Putamen (tissue), 1 donor: ENCODE measurements around the gene TRIM32.
A peak's percentile ranks its signal among the peaks of the same experiment; 100 is the strongest.

Source experiments
- DNase-seq: peaks from one replicate; pipeline ENCODE4 v3.0.0-alpha.2; 2016; ENCODE audit warnings: low spot score

The TRIM32 gene

GRCh38 chr9:116705531-116705930 lies 18.4 kb downstream of the TRIM32 start:
- no peak for DNase-seq

DNA sequence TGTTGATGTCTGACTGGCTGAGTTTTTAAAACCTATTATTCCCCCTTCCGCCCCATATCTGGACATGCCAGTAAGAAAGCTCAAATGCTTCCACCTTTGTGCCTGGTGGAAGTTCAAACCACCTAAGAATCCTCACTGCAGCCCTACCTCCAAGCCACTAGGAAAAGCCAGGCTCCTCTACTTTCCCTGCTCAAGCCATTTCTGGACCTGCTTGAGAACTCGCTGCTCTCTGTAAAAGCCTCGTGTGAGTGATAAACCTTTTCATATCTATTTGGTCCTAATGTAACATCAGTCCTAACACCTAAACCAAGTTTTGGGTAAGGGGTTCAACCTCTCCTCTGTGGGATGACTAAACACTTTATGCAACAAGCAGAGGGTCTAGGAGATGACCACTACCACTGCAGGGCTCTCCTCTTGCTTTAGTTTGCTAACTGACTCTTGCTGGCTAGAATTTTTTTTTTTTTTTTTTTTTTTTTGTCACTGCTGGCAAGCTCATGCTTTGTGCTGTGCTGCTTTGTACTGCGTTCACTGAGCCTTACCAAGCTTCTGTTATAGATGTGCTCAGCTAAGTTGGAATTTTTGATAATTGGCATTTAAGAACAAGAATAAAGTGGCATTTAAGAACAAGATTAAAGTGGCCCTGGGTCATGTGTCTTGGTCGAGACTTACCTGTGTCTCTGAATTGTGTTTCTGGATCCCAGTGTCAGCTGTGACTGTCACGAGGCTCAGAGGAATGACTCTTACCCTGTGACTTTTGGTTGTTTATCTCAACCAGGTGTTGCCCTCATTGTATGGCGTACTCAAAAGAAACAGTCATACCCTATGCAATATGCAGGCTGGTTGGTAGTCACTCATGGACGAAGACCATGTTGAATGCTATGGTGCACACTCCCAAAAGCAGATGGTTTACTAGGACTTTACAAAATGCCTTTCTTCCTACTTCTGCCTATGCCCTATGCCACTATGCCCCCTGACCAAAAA lies 19.5 kb downstream of the TRIM32 start:
- DNase-seq: no peak

DNA sequence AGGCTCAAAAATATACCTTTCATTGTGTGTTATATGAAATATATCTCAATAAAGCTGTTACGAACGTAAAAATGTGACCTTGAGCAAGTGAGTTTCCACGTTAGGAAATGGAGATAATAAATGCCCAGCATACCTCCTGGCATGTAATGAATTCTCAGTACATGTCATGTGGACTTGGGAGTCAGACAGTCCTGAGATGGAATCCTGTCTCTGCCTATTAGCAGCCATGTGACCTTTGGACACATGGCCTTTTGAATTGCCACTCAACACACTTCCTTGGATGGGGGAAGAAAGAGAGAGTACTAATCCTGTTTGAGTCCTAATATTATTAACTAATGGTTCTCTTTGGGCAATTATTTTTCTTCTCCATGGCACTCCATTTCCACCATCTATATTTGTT lies 25.7 kb downstream of the TRIM32 start:
- DNase-seq: no peak

- no peak for DNase-seq
Observed at GRCh38 chr9:116713271-116713670, 26.2 kb downstream of the TRIM32 start.

DNA sequence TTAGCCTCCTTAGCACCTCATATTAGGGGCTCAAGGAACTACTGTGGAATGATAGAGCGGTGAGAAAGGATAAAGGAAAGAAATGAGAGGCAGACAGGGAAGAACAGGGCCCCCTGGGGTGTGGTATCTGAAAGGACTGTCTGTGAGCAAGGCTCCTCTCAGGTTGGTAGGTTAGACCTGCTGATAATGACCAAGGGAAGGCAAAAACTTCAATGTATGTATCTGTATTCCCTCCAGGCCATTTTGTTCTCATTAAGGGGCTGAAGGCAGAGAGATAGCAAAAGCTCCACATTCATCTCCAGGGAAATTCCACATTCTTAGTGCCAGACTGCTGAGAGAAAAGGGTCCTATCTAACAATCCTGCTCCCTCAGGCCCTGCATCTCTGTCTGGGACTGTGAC lies 28.6 kb downstream of the TRIM32 start:
- DNase-seq: no peak

GRCh38 chr9:116716438-116716837 lies 29.3 kb downstream of the TRIM32 start:
- DNase-seq: no peak

- DNase-seq: no peak
Observed at GRCh38 chr9:116717150-116717549, 30.0 kb downstream of the TRIM32 start.

- no peak for DNase-seq
Observed at GRCh38 chr9:116718111-116718510, 31.0 kb downstream of the TRIM32 start.

DNA sequence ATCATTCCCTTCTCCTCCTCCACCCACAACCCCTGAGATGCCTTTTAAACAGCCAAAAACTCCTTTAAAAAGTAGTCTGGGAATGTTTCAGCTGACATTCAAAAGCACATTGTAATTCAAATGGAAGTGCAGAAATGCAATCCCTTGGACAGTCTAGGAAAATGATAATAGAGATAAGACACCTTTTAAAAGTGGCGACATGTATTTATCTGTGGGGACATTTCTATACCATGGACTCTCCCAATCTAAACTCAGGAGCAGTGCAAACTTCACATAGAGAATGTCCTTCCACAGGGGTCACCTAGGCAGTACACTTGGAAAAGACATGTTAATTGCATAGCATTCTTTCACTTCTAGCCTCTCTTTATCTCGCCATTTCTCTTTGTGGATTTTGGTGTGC lies 33.0 kb downstream of the TRIM32 start:
- DNase-seq: no peak

- DNase-seq: no peak
Observed at GRCh38 chr9:116721411-116721810, 34.3 kb downstream of the TRIM32 start.

GRCh38 chr9:116721944-116722343 lies 34.8 kb downstream of the TRIM32 start:
- DNase-seq: no peak

GRCh38 chr9:116724123-116724522 lies 37.0 kb downstream of the TRIM32 start:
- no peak for DNase-seq

DNA sequence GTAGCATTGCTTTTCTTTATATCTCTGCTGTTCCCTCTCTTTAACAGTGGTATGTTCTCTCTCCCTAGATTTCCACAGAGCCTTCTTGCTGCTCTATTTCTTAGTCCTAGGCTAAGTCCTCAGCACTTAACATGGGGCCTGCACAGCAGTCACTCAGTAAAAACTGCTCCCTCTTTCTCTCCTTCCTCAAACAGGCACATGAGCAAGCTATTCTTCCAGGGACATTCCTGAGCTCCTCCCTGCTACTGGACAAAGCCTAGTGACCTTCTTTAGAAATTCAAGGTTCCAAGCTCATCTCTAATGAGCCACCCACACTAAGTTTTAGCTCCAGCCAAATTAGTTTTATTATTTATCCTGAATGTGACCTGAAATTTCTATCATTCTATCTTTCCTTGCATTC lies 39.5 kb downstream of the TRIM32 start:
- no peak for DNase-seq

DNA sequence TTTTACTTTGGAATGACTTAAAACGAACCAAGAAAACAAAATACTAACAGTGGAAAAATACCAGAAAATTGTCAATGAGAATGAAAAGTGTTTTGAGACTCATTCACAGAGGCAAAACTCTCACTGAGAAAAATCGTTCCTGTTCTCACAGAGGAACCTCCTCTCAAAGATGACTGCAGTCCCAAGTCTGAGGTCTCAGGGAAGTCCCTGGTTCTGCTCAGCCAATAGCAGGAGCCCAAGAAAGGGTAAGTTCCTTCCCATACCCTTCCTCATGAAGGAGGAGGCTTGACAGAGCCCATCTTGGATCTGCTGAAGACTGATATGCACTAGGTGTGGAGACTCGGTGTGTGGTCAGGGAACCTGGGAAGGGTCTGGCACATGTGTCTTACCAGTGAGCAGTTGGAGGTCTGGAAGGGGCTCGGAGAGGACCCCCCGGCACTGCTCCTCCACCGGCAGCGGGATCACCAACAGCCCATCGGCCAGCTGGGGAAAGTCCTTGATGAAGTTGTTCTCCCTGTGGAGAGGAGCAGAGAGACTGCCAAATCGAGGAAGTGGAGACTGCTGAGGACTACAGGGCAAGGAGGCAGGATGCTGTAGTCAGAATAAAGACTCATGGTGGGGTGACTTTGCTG lies 46.0 kb downstream of the TRIM32 start:
- DNase-seq: no peak

GRCh38 chr9:116736399-116737151 lies 49.5 kb downstream of the TRIM32 start:
- DNase-seq: no peak

DNA sequence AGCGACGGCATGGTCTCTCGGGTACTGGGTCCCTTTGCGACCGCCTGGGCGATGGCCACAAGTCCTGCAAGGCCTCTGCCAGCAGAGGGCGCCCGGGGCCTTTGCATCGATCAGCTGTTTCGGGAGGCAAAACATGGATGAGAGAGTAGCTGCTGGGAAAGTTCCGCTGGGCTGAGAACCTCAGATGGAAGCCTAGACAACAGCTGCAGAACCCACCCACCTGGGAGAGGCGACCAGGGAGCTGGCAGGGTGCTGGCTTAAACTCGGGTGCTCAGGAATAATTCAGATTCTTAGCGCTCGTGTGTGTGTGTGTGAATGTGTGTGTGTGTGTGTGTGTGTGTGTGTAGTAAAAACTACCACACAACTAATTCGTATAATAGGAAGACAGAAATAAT lies 50.0 kb downstream of the TRIM32 start:
- DNase-seq: peak; percentile 67

DNA sequence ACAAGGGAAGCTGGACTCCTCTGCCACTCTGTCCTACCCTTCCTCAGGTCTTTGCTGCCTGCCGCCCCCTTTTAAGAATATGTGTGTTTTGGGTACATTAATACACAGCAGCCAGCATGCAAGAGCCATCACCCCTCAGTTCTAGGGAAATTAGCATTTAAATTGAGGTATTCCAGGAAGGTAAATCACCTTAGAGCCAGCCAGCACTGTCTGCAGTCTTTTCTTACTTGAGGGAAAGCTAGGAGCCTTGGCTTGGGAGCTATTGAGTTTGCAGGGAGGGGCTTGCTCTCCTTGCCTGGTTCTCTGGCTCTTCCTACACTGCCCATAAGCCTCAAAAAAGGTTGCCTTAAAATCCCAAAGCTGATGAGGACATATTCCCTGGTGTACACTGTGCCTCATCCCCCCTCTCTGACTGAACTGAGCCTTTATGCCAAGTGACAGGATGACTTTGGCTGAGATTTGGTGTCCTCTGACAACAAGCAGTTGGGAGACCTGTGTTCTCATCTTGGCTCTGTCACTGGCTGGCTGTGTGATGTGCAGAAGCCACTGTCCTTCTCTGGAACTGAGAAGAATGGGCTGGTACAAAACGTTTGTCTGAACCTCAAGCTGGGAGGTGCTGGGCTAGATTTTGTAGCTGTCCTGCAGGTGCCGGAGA lies 54.1 kb downstream of the TRIM32 start:
- DNase-seq: no peak

GRCh38 chr9:116741742-116742141 lies 54.6 kb downstream of the TRIM32 start:
- no peak for DNase-seq

GRCh38 chr9:116749176-116749575 lies 62.1 kb downstream of the TRIM32 start:
- DNase-seq: no peak

GRCh38 chr9:116749772-116750171 lies 62.7 kb downstream of the TRIM32 start:
- no peak for DNase-seq

DNA sequence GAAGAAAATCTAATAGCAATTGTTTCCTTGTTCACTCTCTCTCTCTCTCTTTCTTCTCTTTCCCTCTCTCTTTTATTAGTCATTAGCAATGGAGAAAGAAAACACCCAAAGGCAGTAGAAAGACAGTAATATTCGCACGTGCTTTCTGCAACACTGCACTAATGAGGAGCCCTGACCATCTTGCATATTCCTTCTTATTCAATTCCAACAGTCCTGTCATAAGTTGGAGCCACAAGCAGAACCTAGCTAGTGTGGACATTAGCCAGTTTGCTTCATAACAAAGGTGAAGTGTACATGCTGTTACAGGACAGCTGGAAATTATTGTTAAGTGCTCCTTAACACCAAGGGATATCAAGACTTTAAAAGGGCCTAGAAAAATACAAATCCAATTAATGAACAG lies 63.4 kb downstream of the TRIM32 start:
- no peak for DNase-seq
